Tibial nerve (tissue), 4 donors: ENCODE results near the gene PHLDA2. TPM values are rescaled to one million over a fixed set of nuclear protein-coding genes. Genes with fewer than 3 reads are reported as not detected.

Experiments
- DNase-seq, 2 donors: peaks; one replicate each; pipeline ENCODE4 v3.0.0-alpha.2; 2019; ENCODE audit warnings: low spot score in 2 of 2
- H3K27ac ChIP-seq, 4 donors: fragments of 200-600 bp; sonication (generic) in 3 of 4; one replicate each; pipeline ENCODE4 v1.5.1; 2017 to 2019; ENCODE audit warnings: mild to moderate bottlenecking in 1 of 4
- H3K27me3 ChIP-seq, 2 donors: fragments of 200-600 bp; sonication (generic) in 1 of 2; one replicate each; pipeline versions ENCODE4 v1.5.1 to v1.6.0; 2017 to 2019
- H3K36me3 ChIP-seq, 3 donors: fragments of 200-600 bp; sonication (generic); one replicate each; pipeline ENCODE4 v1.5.1; 2018 to 2019
- H3K4me1 ChIP-seq, 4 donors: fragments of 200-600 bp; sonication (generic) in 3 of 4; one replicate each; pipeline ENCODE4 v1.5.1; 2017 to 2019
- H3K4me3 ChIP-seq, 4 donors: fragments of 200-600 bp; sonication (generic) in 3 of 4; one replicate each; pipeline ENCODE4 v1.5.1; 2017 to 2019; ENCODE audit warnings: mild to moderate bottlenecking in 1 of 4, moderate library complexity in 1 of 4
- H3K9me3 ChIP-seq, 4 donors: fragments of 200-600 bp; sonication (generic) in 3 of 4; one replicate each; pipeline ENCODE4 v1.5.1; 2017 to 2019
- EP300 ChIP-seq, 2 donors: sonication (generic); formaldehyde crosslinking; IDR thresholded peaks; one replicate each; pipeline ENCODE4 v1.6.1; 2017; ENCODE audit warnings: antibody characterized with exemption in 2 of 2, mild to moderate bottlenecking in 1 of 2
- POLR2A ChIP-seq, 2 donors: fragments of 450-650 bp; IDR thresholded peaks; one replicate each; pipeline ENCODE4 v1.6.1; 2017; ENCODE audit warnings: antibody characterized with exemption in 2 of 2, mild to moderate bottlenecking in 2 of 2, moderate library complexity in 2 of 2
- WGBS, 2 donors: methylation state at CpG; one replicate each; pipeline ENCODE4 v1.1.5; 2018; 5-methylcytosine and 5-hydroxymethylcytosine counted together
- total RNA-seq, 4 donors: library from RNA; depleted of rRNA; stranded (reverse); fragments of >200 nt; gene quantifications; one replicate each; pipeline ENCODE4 v1.1.0, GENCODE V29; 2016
- TF ChIP-seq, protein P1 (sequence below), 5 experiments: fragments of 200-600 bp in 3 of 5; fragments of 450-650 bp in 2 of 5; sonication (generic) in 3 of 5; IDR thresholded peaks; one replicate each; pipeline ENCODE4 v1.5.1; 2016 to 2019; ENCODE audit warnings: antibody characterized with exemption in 5 of 5, mild to moderate bottlenecking in 3 of 5, moderate library complexity in 2 of 5

The PHLDA2 gene
- total RNA-seq, 4 donors from 2014 or later: 3.3 to 6.1 (median 5.1) TPM

DNA sequence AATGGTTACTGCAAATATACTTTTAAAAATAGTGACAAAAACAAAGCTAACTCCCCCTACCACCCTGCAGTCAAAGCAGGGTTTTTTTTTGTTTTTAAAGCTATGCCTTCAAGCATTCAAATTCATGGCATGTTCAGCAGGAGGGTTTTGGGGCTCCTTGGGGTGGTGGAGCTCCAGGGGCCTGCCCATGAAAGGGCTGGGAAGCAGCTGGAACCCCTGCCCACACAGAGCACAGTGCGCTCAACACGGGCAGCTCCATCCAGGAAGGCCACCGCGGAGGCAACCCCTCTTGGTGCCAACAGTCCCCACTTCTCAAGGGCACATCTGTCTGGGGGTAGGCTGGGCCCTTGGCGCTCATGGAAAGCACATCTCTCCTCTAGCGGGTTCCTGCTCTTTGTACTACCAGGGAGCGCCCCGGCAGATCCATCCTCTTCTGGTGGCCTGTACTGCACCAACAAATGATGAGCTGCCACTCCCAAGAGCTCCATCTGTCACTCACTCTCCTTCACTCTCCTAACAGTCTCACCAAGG lies 16.6 kb upstream of the PHLDA2 start:
- H3K9me3 ChIP-seq: no peaks in the 10 kb centered on the region
- TF ChIP-seq, protein P1, sequence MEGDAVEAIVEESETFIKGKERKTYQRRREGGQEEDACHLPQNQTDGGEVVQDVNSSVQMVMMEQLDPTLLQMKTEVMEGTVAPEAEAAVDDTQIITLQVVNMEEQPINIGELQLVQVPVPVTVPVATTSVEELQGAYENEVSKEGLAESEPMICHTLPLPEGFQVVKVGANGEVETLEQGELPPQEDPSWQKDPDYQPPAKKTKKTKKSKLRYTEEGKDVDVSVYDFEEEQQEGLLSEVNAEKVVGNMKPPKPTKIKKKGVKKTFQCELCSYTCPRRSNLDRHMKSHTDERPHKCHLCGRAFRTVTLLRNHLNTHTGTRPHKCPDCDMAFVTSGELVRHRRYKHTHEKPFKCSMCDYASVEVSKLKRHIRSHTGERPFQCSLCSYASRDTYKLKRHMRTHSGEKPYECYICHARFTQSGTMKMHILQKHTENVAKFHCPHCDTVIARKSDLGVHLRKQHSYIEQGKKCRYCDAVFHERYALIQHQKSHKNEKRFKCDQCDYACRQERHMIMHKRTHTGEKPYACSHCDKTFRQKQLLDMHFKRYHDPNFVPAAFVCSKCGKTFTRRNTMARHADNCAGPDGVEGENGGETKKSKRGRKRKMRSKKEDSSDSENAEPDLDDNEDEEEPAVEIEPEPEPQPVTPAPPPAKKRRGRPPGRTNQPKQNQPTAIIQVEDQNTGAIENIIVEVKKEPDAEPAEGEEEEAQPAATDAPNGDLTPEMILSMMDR (IDR thresholded peaks at IDR 0.05): no peak
- TF ChIP-seq POLR2A (IDR thresholded peaks at IDR 0.05) (no peak), EP300 (IDR thresholded peaks at IDR 0.05) (no peak)
- DNase-seq: no peak
- peak overlapping the region in 3 of 4 donors; percentile 8 to 70 (median 33) for H3K27ac ChIP-seq
- no peaks in the 10 kb centered on the region for H3K27me3 ChIP-seq
- no peak overlapping the region for H3K4me3 ChIP-seq
- H3K4me1 ChIP-seq: peaks cover 0 to 42% (median 22%) of the 10 kb centered on the region in 4 donors
- peaks cover 0 to 55% (median 7%) of the 10 kb centered on the region in 3 donors for H3K36me3 ChIP-seq
- WGBS, 2 donors: 57 to 58% methylated on average over 8 of the region's 8 CpGs

DNA sequence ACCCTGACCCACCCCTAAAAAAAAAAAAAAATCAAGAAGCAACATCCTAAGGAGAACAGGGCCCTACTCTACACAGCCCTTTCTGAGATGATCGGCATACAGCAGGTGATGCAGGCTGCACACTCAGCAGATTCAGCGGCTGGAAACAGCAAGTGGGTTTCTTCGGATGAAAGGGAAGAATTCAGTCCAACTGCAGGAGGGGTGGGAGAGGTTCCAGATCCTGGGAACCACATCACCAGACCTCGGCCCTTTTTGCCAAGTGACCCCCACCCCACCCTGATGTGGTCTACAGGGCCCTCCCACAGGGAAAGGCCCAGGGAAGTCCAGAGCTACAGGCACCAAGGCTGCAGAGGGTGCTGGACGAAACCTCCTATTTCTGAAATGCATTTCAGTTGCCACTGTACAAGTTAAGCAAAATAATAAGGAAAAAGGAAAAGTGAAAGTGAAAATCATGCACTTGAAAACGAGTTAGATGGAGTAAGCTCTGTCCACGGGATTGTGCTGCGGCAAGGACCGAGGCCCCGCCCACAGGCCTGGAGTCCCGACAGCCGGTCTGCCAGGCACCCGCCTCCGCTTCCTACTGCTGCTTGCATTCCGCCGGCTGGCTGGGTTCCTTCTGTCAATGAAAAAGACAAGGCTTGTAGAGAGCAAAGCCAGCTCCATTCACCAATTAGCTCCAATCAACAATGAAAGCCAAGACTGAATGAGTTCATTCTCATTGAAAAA lies 16.0 kb upstream of the PHLDA2 start:
- Histone ChIP-seq H3K4me3 (peak overlapping the region in 3 of 4 donors; percentile 16 to 37 (median 28)), H3K27me3 (no peaks in the 10 kb centered on the region)
- WGBS, 2 donors: 7% methylated on average over 16 of the region's 16 CpGs

DNA sequence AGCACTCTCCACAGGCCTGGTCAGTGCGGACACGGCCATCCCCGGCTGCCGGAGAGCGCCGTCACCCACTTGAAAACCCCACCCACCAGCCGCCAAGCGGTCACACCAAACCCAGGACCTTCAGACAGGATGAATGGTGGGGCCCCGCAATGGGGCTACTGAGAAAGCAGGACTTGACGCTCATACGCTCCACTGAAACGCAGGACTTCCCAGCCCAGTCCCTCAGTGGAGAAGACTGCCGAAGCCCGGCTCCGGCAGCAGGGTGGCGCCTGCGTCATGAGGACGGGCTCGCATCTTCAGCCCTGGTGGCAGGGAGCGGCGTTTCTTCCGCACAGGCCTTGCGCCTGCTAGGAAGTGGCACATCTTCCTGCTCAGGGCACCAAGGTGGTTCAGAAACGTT lies 15.3 kb upstream of the PHLDA2 start:
- DNase-seq: no peak
- no peaks in the 10 kb centered on the region for H3K27me3 ChIP-seq
- WGBS, 2 donors: 92% methylated on average over 23 to 24 of the region's 24 CpGs
- peaks cover 0 to 42% (median 7%) of the 10 kb centered on the region in 3 donors for H3K36me3 ChIP-seq
- no peak overlapping the region for H3K4me3 ChIP-seq
- peaks cover 0 to 50% (median 22%) of the 10 kb centered on the region in 4 donors for H3K4me1 ChIP-seq
- TF ChIP-seq EP300 (IDR thresholded peaks at IDR 0.05) (no peak), POLR2A (IDR thresholded peaks at IDR 0.05) (no peak)
- TF ChIP-seq, protein P1 (IDR thresholded peaks at IDR 0.05): no peak
- peak overlapping the region in 2 of 4 donors; percentile 68 to 70 for H3K27ac ChIP-seq
- H3K9me3 ChIP-seq: no peaks in the 10 kb centered on the region

More for the DNA sequence above, 16.0 kb upstream of the PHLDA2 start:
- peaks cover 0 to 49% (median 7%) of the 10 kb centered on the region in 3 donors for H3K36me3 ChIP-seq
- no peak for TF ChIP-seq POLR2A (IDR thresholded peaks at IDR 0.05)
- TF ChIP-seq, protein P1 (IDR thresholded peaks at IDR 0.05): no peak
- TF ChIP-seq EP300 (IDR thresholded peaks at IDR 0.05): peak; percentile 48 to 72
- peak; percentile 84 for DNase-seq
- peak overlapping the region; percentile 33 to 70 (median 69) for H3K27ac ChIP-seq
- no peaks in the 10 kb centered on the region for H3K9me3 ChIP-seq
- peaks cover 0 to 48% (median 22%) of the 10 kb centered on the region in 4 donors for H3K4me1 ChIP-seq

DNA sequence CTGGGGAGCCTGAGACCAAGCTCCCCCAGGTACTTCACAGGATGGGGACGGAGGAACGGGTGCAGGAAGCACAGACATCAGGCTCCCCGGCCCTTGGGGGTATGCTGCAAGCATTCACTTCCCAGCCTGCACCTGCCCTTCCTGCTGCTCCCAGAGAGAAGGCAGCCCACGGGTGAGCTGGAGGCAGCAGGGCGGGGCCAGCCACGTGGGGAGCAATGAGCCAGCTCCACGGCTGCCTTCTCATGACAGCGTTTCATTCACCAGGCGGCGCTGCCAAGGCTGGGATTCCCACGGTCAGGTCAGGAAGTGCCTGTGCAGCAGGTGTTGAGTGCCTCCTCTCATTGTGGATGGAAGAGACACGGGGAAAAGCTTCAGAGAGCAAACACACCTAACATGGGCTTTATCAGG lies 14.5 kb upstream of the PHLDA2 start:
- no peak for DNase-seq
- Histone ChIP-seq H3K4me3 (no peak overlapping the region), H3K4me1 (peaks cover 0 to 50% (median 22%) of the 10 kb centered on the region in 4 donors), H3K36me3 (peaks cover 0 to 34% (median 6%) of the 10 kb centered on the region in 3 donors), H3K27me3 (no peaks in the 10 kb centered on the region), H3K27ac (no peak overlapping the region), H3K9me3 (peaks cover 0 to 4% (median 0%) of the 10 kb centered on the region in 4 donors)
- WGBS, 2 donors: 60 to 64% methylated on average over 7 to 9 of the region's 12 CpGs
- TF ChIP-seq, protein P1 (IDR thresholded peaks at IDR 0.05): no peak
- no peak for TF ChIP-seq EP300 (IDR thresholded peaks at IDR 0.05)
- no peak for TF ChIP-seq POLR2A (IDR thresholded peaks at IDR 0.05)
